SK-N-SH (cell line): Measurements from ENCODE around the gene KRTAP5-8. TPM values are rescaled to one million over a fixed set of nuclear protein-coding genes. Genes with fewer than 3 reads are reported as not detected.

ENCODE experiments used
- CTCF ChIA-PET: fragments of 300-600, 350-600 bp; formaldehyde crosslinking; extraction: SDS; loops from one replicate; lab custom pipeline; 2021; lab: Yijun Ruan, JAX
- POLR2A ChIA-PET: fragments of 350-600 bp; sonication (Branson Sonifier 250); formaldehyde crosslinking; extraction: SDS; loops from one replicate; lab custom pipeline; 2020; ENCODE audit warnings: antibody characterized with exemption, inconsistent platforms; lab: Yijun Ruan, JAX
- DNase-seq: peaks from one replicate; pipeline ENCODE4 v3.0.0; 2012
- H2AFZ ChIP-seq: fragments of 200-600 bp; sonication (generic); 2 replicates; pipeline ENCODE4 v1.8.1; 2016; ENCODE audit warnings: antibody characterized with exemption, mild to moderate bottlenecking, low read depth
- H3F3A ChIP-seq: fragments of 200-600 bp; sonication (generic); replicated peaks from 2 replicates; pipeline ENCODE3; 2016; ENCODE audit warnings: antibody characterized with exemption, mild to moderate bottlenecking; ENCODE audit not compliant: insufficient read depth
- H3K27ac ChIP-seq, 2 experiments: fragments of 200-500 bp in 1 of 2; fragments of 200-600 bp in 1 of 2; sonication (Bioruptor generic) in 1 of 2; sonication (generic), shearing (Covaris generic) in 1 of 2; 2 replicates each; pipeline versions ENCODE4 v1.5.1 to v1.6.1; 2014 to 2016; ENCODE audit warnings: low read depth in 2 of 2, inconsistent platforms in 1 of 2, low read length in 1 of 2, mild to moderate bottlenecking in 1 of 2, mixed read lengths in 1 of 2
- H3K27me3 ChIP-seq: fragments of 200-600 bp; sonication (generic), shearing (Covaris generic); 2 replicates; pipeline ENCODE4 v1.6.1; 2016; ENCODE audit warnings: mixed run types; ENCODE audit not compliant: insufficient read depth
- H3K36me3 ChIP-seq, 2 experiments: fragments of 200-500 bp in 1 of 2; fragments of 200-600 bp in 1 of 2; sonication (Bioruptor generic) in 1 of 2; sonication (generic) in 1 of 2; replicated peaks in 1 of 2; 2 replicates each; pipeline versions ENCODE3 to v1.5.1; 2014 to 2016; ENCODE audit warnings: low read length in 1 of 2, mild to moderate bottlenecking in 1 of 2; ENCODE audit not compliant: insufficient read depth in 2 of 2, control insufficient read depth in 1 of 2
- H3K4me1 ChIP-seq, 2 experiments: fragments of 200-500 bp in 1 of 2; fragments of 200-600 bp in 1 of 2; sonication (Bioruptor generic) in 1 of 2; sonication (generic), shearing (Covaris generic) in 1 of 2; 2 replicates each; pipeline versions ENCODE4 v1.5.1 to v1.6.1; 2014 to 2016; ENCODE audit warnings: low read depth in 1 of 2, low read length in 1 of 2, mixed run types in 1 of 2; ENCODE audit not compliant: insufficient read depth in 2 of 2, control insufficient read depth in 1 of 2
- H3K4me2 ChIP-seq: fragments of 200-600 bp; sonication (generic), shearing (Covaris generic); 2 replicates; pipeline ENCODE4 v1.6.1; 2017; ENCODE audit warnings: mixed run types
- H3K4me3 ChIP-seq, 2 experiments: fragments of 200-500 bp in 1 of 2; fragments of 200-600 bp in 1 of 2; sonication (Bioruptor generic) in 1 of 2; sonication (generic), shearing (Covaris generic) in 1 of 2; 2 replicates each; pipeline versions ENCODE4 v1.5.1 to v1.8.1; 2014 to 2016; ENCODE audit warnings: low read depth in 2 of 2, inconsistent platforms in 1 of 2, low read length in 1 of 2, mild to moderate bottlenecking in 1 of 2, mixed read lengths in 1 of 2, moderate library complexity in 1 of 2
- H3K79me2 ChIP-seq: fragments of 200-600 bp; sonication (generic); 2 replicates; pipeline ENCODE4 v1.8.1; 2017; ENCODE audit warnings: mild to moderate bottlenecking; ENCODE audit not compliant: insufficient read depth
- H3K9ac ChIP-seq: fragments of 200-600 bp; sonication (generic); 2 replicates; pipeline ENCODE4 v1.6.1; 2017; ENCODE audit warnings: mixed run types
- H3K9me2 ChIP-seq: fragments of 200-600 bp; sonication (generic); 2 replicates; pipeline ENCODE4 v1.6.1; 2017; ENCODE audit warnings: mixed run types
- H3K9me3 ChIP-seq: fragments of 200-600 bp; sonication (generic); 2 replicates; pipeline ENCODE4 v1.6.1; 2017; ENCODE audit warnings: mixed run types, mild to moderate bottlenecking, moderate library complexity
- H4K20me1 ChIP-seq: fragments of 200-600 bp; sonication (generic); 2 replicates; pipeline ENCODE4 v1.6.1; 2017; ENCODE audit warnings: mild to moderate bottlenecking, mixed run types; ENCODE audit not compliant: insufficient read depth
- EP300 ChIP-seq, 2 experiments: IDR thresholded peaks; 2 replicates each; pipeline versions ENCODE4 v1.4.0 to v1.6.1; 2012; ENCODE audit warnings: borderline replicate concordance in 1 of 2, low read depth in 1 of 2, low read length in 1 of 2
- EZH2phosphoT487 ChIP-seq: fragments of 200-600 bp; sonication (generic); IDR thresholded peaks from 2 replicates; pipeline ENCODE4 v1.6.1; 2017; ENCODE audit warnings: low read depth, mixed run types, mild to moderate bottlenecking, antibody characterized with exemption, moderate library complexity, borderline replicate concordance
- GABPA ChIP-seq: IDR thresholded peaks from 2 replicates; pipeline ENCODE4 v1.4.0; 2012; ENCODE audit warnings: low read depth, mild to moderate bottlenecking
- GATA2 ChIP-seq: sonication (generic); formaldehyde crosslinking; IDR thresholded peaks from 2 replicates; pipeline ENCODE4 v1.5.0; 2020; ENCODE audit warnings: mild to moderate bottlenecking, missing genetic modification reagents
- JUND ChIP-seq: IDR thresholded peaks from 2 replicates; pipeline ENCODE4 v1.4.0; 2012
- MXI1 ChIP-seq: IDR thresholded peaks from 2 replicates; pipeline ENCODE4 v1.6.1; 2012; ENCODE audit warnings: mild to moderate bottlenecking, low read depth, low read length, improper control_type of control experiment
- NFIC ChIP-seq: IDR thresholded peaks from 2 replicates; pipeline ENCODE4 v1.4.0; 2012; ENCODE audit warnings: borderline replicate concordance
- NRF1 ChIP-seq: IDR thresholded peaks from 2 replicates; pipeline ENCODE4 v1.6.1; 2012; ENCODE audit warnings: low read depth, mild to moderate bottlenecking, low read length
- POLR2AphosphoS5 ChIP-seq: IDR thresholded peaks from 2 replicates; pipeline ENCODE4 v1.6.1; 2012; ENCODE audit warnings: low read depth, low read length
- RAD21 ChIP-seq: IDR thresholded peaks from 2 replicates; pipeline ENCODE4 v1.6.1; 2012; ENCODE audit warnings: mild to moderate bottlenecking, low read length
- RXRA ChIP-seq: IDR thresholded peaks from 2 replicates; pipeline ENCODE4 v1.4.0; 2012; ENCODE audit warnings: low read depth, mild to moderate bottlenecking, borderline replicate concordance
- SIN3A ChIP-seq: IDR thresholded peaks from 2 replicates; pipeline ENCODE4 v1.6.1; 2012; ENCODE audit warnings: low read depth, mild to moderate bottlenecking, low read length, moderate library complexity, borderline replicate concordance
- SMC3 ChIP-seq: IDR thresholded peaks from 2 replicates; pipeline ENCODE4 v1.6.1; 2012; ENCODE audit warnings: low read depth, low read length, improper control_type of control experiment
- TCF12 ChIP-seq: IDR thresholded peaks from 2 replicates; pipeline ENCODE4 v1.4.0; 2012
- YY1 ChIP-seq: IDR thresholded peaks from 2 replicates; pipeline ENCODE4 v1.4.0; 2012; ENCODE audit warnings: low read depth, mild to moderate bottlenecking
- WGBS: methylation state at CpG from one replicate; pipeline ENCODE4 v1.1.6; 2017; ENCODE audit warnings: low lambda C conversion rate; 5-methylcytosine and 5-hydroxymethylcytosine counted together
- polyA plus RNA-seq, 3 experiments: library from polyadenylated mRNA; depleted of rRNA; stranded (reverse); fragments of >200 nt; gene quantifications; 2 replicates each; pipeline ENCODE4 v1.2.3, GENCODE V29; 2012
- TF ChIP-seq, protein P1 (sequence below): IDR thresholded peaks from 2 replicates; pipeline ENCODE4 v1.4.0; 2012; ENCODE audit warnings: low read depth
- TF ChIP-seq, protein P2 (sequence below): IDR thresholded peaks from 2 replicates; pipeline ENCODE4 v1.4.0; 2012; ENCODE audit warnings: low read depth, borderline replicate concordance
- TF ChIP-seq, protein P3 (sequence below): IDR thresholded peaks from 2 replicates; pipeline ENCODE4 v1.4.0; 2012; ENCODE audit warnings: low read depth, borderline replicate concordance
- TF ChIP-seq, protein P4 (sequence below): fragments of 150-350 bp; IDR thresholded peaks from 2 replicates; pipeline ENCODE4 v1.6.1; 2017; ENCODE audit warnings: antibody characterized with exemption, low read length, low read depth, borderline replicate concordance

Gene KRTAP5-8
- polyA plus RNA-seq, 1 of the 3 experiments (the other 2 are of a cell fraction) = not detected

DNA sequence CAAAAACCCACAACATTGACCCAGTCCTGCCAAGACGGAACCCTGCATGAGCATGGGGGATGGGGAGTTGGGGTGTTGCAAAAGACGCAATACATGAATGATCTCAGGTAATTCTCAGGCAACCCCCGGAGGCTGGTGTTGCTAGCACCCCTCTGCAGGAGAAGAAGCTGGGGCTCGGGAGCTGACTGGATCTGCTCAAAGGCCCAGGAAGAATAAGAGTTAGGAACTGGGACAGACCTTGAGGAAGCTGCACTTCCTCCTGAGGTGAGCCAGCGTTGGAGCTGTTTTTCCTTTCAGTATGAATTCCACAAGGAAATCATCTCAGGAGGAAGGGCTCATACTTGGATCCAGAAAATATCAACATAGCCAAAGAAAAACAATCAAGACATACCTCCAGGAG is 10.3 kb downstream of the KRTAP5-8 start, which contains the start of gene KRTAP5-9:
TSS of gene KRTAP5-9 (plus strand) at position 301 of the 400 bp plus-strand sequence. CDS start 238 bp downstream, outside the sequence.
- TF ChIP-seq GATA2 (CRISPR knock-in tag) = no peak
- TF ChIP-seq YY1 = no peak
- no peak for TF ChIP-seq POLR2AphosphoS5
- TF ChIP-seq JUND = no peak
- TF ChIP-seq TCF12 = no peak
- no peak for TF ChIP-seq GABPA
- TF ChIP-seq, protein P1, sequence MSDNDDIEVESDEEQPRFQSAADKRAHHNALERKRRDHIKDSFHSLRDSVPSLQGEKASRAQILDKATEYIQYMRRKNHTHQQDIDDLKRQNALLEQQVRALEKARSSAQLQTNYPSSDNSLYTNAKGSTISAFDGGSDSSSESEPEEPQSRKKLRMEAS = no peak
- TF ChIP-seq, protein P2, sequence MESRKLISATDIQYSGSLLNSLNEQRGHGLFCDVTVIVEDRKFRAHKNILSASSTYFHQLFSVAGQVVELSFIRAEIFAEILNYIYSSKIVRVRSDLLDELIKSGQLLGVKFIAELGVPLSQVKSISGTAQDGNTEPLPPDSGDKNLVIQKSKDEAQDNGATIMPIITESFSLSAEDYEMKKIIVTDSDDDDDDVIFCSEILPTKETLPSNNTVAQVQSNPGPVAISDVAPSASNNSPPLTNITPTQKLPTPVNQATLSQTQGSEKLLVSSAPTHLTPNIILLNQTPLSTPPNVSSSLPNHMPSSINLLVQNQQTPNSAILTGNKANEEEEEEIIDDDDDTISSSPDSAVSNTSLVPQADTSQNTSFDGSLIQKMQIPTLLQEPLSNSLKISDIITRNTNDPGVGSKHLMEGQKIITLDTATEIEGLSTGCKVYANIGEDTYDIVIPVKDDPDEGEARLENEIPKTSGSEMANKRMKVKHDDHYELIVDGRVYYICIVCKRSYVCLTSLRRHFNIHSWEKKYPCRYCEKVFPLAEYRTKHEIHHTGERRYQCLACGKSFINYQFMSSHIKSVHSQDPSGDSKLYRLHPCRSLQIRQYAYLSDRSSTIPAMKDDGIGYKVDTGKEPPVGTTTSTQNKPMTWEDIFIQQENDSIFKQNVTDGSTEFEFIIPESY = no peak
- TF ChIP-seq MXI1 = no peak
- TF ChIP-seq EP300 (IDR thresholded peaks at IDR 0.05; ENCODE audit: borderline replicate concordance in 1 of 2, low read depth in 1 of 2, low read length in 1 of 2) = no peak
- TF ChIP-seq, protein P3, sequence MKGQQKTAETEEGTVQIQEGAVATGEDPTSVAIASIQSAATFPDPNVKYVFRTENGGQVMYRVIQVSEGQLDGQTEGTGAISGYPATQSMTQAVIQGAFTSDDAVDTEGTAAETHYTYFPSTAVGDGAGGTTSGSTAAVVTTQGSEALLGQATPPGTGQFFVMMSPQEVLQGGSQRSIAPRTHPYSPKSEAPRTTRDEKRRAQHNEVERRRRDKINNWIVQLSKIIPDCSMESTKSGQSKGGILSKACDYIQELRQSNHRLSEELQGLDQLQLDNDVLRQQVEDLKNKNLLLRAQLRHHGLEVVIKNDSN = no peak
- TF ChIP-seq SIN3A = no peak
- no peaks in the 10 kb centered on the region for H4K20me1 ChIP-seq
- no peaks in the 10 kb centered on the region for H3K79me2 ChIP-seq
- 52% methylated on average over 5 of the region's 5 CpGs for WGBS
- H2AFZ ChIP-seq = no peak within 1 kb of the TSS
- H3K4me1 ChIP-seq = peaks cover 0 to 5% of the 10 kb centered on the region in 2 experiments; a peak in 1 of 4 replicates
- H3F3A ChIP-seq = no peaks in the 10 kb centered on the region
- no peaks in the 10 kb centered on the region for H3K27me3 ChIP-seq
- ChIA-PET CTCF (interaction anchor here (0.8 to 1.9 kb wide), 2 partner anchors 16 to 32 kb away, joined by 3 to 6 read pairs; no protein-coding TSS in a partner anchor), POLR2A (no interaction called here)
- no peak within 1 kb of the TSS for H3K9ac ChIP-seq
- no peaks in the 10 kb centered on the region for H3K36me3 ChIP-seq
- no peak for DNase-seq
- H3K9me2 ChIP-seq = no peaks in the 10 kb centered on the region
- H3K4me2 ChIP-seq = no peak within 1 kb of the TSS
- no peak within 1 kb of the TSS for H3K27ac ChIP-seq
- H3K9me3 ChIP-seq = no peaks in the 10 kb centered on the region
- no peak within 1 kb of the TSS for H3K4me3 ChIP-seq

DNA sequence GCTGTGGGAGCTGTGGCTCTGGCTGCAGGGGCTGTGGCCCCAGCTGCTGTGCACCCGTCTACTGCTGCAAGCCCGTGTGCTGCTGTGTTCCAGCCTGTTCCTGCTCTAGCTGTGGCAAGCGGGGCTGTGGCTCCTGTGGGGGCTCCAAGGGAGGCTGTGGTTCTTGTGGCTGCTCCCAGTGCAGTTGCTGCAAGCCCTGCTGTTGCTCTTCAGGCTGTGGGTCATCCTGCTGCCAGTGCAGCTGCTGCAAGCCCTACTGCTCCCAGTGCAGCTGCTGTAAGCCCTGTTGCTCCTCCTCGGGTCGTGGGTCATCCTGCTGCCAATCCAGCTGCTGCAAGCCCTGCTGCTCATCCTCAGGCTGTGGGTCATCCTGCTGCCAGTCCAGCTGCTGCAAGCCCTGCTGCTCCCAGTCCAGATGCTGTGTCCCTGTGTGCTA is 10.9 kb downstream of the KRTAP5-8 start:
- Histone ChIP-seq H3K4me1 (no peaks in the 10 kb centered on the region; a peak in 1 of 4 replicates), H3F3A (no peaks in the 10 kb centered on the region), H3K9ac (no peak overlapping the region), H3K4me3 (no peak overlapping the region), H2AFZ (no peak overlapping the region), H3K27ac (no peak overlapping the region), H3K36me3 (no peaks in the 10 kb centered on the region)
- CTCF ChIA-PET = interaction anchor here (0.8 to 1.9 kb wide), 2 partner anchors 15 to 31 kb away, joined by 3 to 6 read pairs; no protein-coding TSS in a partner anchor
- POLR2A ChIA-PET = no interaction called here
- TF ChIP-seq JUND (no peak), EP300 (IDR thresholded peaks at IDR 0.05; ENCODE audit: borderline replicate concordance in 1 of 2, low read depth in 1 of 2, low read length in 1 of 2) (no peak), GATA2 (CRISPR knock-in tag) (no peak), RXRA (no peak), NRF1 (no peak), NFIC (no peak), YY1 (no peak), SMC3 (no peak), EZH2phosphoT487 (no peak), RAD21 (no peak)
- TF ChIP-seq, protein P2 = no peak
- TF ChIP-seq, protein P3 = no peak
- TF ChIP-seq, protein P4, sequence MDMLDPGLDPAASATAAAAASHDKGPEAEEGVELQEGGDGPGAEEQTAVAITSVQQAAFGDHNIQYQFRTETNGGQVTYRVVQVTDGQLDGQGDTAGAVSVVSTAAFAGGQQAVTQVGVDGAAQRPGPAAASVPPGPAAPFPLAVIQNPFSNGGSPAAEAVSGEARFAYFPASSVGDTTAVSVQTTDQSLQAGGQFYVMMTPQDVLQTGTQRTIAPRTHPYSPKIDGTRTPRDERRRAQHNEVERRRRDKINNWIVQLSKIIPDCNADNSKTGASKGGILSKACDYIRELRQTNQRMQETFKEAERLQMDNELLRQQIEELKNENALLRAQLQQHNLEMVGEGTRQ = no peak
- TF ChIP-seq, all 33 proteins: peak for 0
- Histone ChIP-seq H3K4me2 (no peak overlapping the region), H3K9me2 (no peaks in the 10 kb centered on the region), H3K79me2 (no peaks in the 10 kb centered on the region), H4K20me1 (no peaks in the 10 kb centered on the region), H3K9me3 (no peaks in the 10 kb centered on the region), H3K27me3 (no peaks in the 10 kb centered on the region)
- 0% methylated on average over 2 of the region's 5 CpGs for WGBS
- DNase-seq = no peak
